Neutrophil (primary cell): ENCODE measurements around the gene KRT38.

Source experiments
- H3K27ac ChIP-seq: fragments of 200-600 bp; sonication (generic); 2 replicates; pipeline ENCODE4 v1.5.1; 2016; ENCODE audit warnings: mild to moderate bottlenecking, moderate library complexity
- H3K27me3 ChIP-seq: fragments of 200-600 bp; sonication (generic); 2 replicates; pipeline ENCODE4 v1.6.0; 2016; ENCODE audit warnings: mild to moderate bottlenecking
- H3K36me3 ChIP-seq: fragments of 200-600 bp; sonication (generic); 2 replicates; pipeline ENCODE4 v1.5.1; 2017
- H3K4me1 ChIP-seq, 2 experiments: fragments of 200-600 bp in 1 of 2; sonication (generic) in 1 of 2; 1 replicate in 1 of 2; 2 replicates in 1 of 2; pipeline versions ENCODE4 v1.5.1 to v1.6.1; 2013 to 2016; ENCODE audit warnings: low read depth in 1 of 2, low read length in 1 of 2, mild to moderate bottlenecking in 1 of 2, moderate library complexity in 1 of 2; ENCODE audit not compliant: control insufficient read depth in 1 of 2, insufficient read depth in 1 of 2
- H3K4me3 ChIP-seq, 2 experiments: fragments of 200-600 bp in 1 of 2; sonication (generic) in 1 of 2; 1 replicate in 1 of 2; 2 replicates in 1 of 2; pipeline ENCODE4 v1.5.1; 2013 to 2016; ENCODE audit warnings: low read depth in 1 of 2, low read length in 1 of 2, mild to moderate bottlenecking in 1 of 2, moderate library complexity in 1 of 2
- H3K9me3 ChIP-seq: fragments of 200-600 bp; sonication (generic); 2 replicates; pipeline ENCODE4 v1.5.1; 2016
- CTCF ChIP-seq: fragments of 200-600 bp; sonication (generic); IDR thresholded peaks from 2 replicates; pipeline ENCODE4 v1.5.1; 2016; ENCODE audit warnings: antibody characterized with exemption

KRT38 gene

GRCh38 chr17:41478237-41478636 lies 37.5 kb upstream of the KRT38 start:
- H3K36me3 ChIP-seq, result no peaks in the 10 kb centered on the region
- TF ChIP-seq CTCF, result no peak
- no peaks in the 10 kb centered on the region for H3K9me3 ChIP-seq
- H3K4me3 ChIP-seq, result no peak overlapping the region
- no peak overlapping the region for H3K27ac ChIP-seq
- H3K4me1 ChIP-seq, result peaks cover 0 to 8% of the 10 kb centered on the region in 2 experiments
- H3K27me3 ChIP-seq, result no peaks in the 10 kb centered on the region

- no peaks in the 10 kb centered on the region for H3K27me3 ChIP-seq
Observed at GRCh38 chr17:41476866-41477815, 36.4 kb upstream of the KRT38 start.

GRCh38 chr17:41475421-41475820 lies 34.6 kb upstream of the KRT38 start:
- Histone ChIP-seq H3K4me3 (no peak overlapping the region), H3K36me3 (no peaks in the 10 kb centered on the region), H3K4me1 (peaks cover 0 to 7% of the 10 kb centered on the region in 2 experiments), H3K9me3 (no peaks in the 10 kb centered on the region), H3K27ac (no peak overlapping the region), H3K27me3 (peaks cover 5% of the 10 kb centered on the region)
- no peak for TF ChIP-seq CTCF

More at GRCh38 chr17:41476866-41477815, 36.4 kb upstream of the KRT38 start:
- no peaks in the 10 kb centered on the region for H3K9me3 ChIP-seq
- H3K36me3 ChIP-seq, result no peaks in the 10 kb centered on the region
- no peak overlapping the region for H3K4me3 ChIP-seq
- no peak overlapping the region for H3K27ac ChIP-seq
- TF ChIP-seq CTCF, result no peak
- H3K4me1 ChIP-seq, result peaks cover 0 to 8% of the 10 kb centered on the region in 2 experiments

GRCh38 chr17:41474863-41475262 lies 34.1 kb upstream of the KRT38 start:
- H3K27me3 ChIP-seq, result peaks cover 5% of the 10 kb centered on the region
- no peak overlapping the region for H3K4me3 ChIP-seq
- TF ChIP-seq CTCF, result no peak
- no peaks in the 10 kb centered on the region for H3K36me3 ChIP-seq
- H3K4me1 ChIP-seq, result peaks cover 0 to 2% of the 10 kb centered on the region in 2 experiments
- no peaks in the 10 kb centered on the region for H3K9me3 ChIP-seq
- no peak overlapping the region for H3K27ac ChIP-seq

DNA sequence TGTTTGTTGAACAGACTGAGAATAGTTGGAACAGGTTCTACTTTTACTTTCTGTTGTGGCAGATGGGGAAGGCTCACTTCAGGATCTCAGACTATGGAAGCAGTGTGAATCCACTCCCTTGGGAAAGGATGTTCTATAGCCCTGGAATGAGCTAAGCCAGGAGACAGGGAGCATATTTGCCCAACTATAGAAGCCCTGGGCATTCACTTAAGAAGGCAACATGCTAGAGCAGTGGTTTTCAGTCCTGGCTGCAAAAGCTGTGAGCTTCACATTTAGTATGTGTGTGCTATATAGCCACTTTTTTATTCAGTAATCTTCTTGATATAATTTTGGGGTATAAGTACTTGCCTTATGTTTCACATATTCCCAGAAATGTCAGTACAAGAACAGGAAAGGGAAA lies 27.6 kb upstream of the KRT38 start:
- no peak for TF ChIP-seq CTCF

More for the DNA sequence above, 27.6 kb upstream of the KRT38 start:
- Histone ChIP-seq H3K36me3 (no peaks in the 10 kb centered on the region), H3K9me3 (no peaks in the 10 kb centered on the region), H3K4me3 (no peak overlapping the region), H3K27me3 (peaks cover 14% of the 10 kb centered on the region), H3K27ac (no peak overlapping the region), H3K4me1 (no peaks in the 10 kb centered on the region)
